ENCODE measurements around the gene RAPGEF4.

DNA sequence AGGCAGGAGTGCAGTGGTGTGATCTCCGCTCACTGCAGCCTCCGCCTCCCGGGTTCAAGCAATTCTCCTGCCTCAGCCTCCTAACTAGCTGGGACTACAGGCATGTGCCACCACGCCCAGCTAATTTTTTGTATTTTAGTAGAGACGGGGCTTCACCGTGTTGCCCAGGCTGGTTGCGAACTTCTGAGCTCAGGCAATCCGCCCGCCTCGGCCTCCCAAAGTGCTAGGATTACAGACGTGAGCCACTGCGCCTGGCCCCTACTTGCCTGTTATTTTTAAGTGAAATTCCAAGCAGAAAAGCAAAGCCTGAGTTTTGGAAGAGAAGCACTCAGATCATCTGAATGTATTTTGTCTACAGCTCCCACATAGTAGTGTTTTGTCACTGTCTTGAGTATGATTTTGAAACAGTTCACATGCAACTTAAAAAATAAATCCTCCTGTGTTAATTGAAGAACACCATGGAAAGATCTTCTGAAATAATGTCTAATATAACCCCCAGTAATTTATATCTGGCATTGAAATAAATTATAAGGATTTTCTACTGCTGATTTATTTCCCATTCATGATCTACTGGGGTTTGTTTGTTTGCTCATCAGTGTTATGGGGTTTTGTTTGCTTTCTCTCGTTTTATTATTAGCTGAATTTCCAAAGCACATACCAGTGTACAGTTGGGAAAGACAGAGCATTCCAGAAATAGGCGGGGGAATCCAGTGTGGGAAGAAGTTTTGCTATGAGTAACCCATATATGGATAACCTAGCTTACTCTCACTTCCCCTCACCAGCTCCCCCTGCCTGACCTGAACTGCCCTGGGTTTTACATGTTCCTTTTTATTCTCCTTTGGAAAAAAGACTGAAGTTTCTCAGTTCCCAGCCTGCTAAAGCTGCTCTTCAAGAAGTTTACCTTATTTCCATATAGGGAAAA lies 259.9 kb downstream of the RAPGEF4 start:
- TF ChIP-seq POLR2A (IDR thresholded peaks at IDR 0.05; ENCODE audit: low read depth, low read length) (no peak), POLR2AphosphoS5 (IDR thresholded peaks at IDR 0.05; ENCODE audit: low read depth, low read length) (no peak), TAF1 (IDR thresholded peaks at IDR 0.05; ENCODE audit: borderline replicate concordance, low read depth, low read length) (no peak)
